Measurements from ENCODE around the gene ROR1.
A peak's percentile ranks its signal among the peaks of the same experiment; 100 is the strongest.

The ROR1 gene

DNA sequence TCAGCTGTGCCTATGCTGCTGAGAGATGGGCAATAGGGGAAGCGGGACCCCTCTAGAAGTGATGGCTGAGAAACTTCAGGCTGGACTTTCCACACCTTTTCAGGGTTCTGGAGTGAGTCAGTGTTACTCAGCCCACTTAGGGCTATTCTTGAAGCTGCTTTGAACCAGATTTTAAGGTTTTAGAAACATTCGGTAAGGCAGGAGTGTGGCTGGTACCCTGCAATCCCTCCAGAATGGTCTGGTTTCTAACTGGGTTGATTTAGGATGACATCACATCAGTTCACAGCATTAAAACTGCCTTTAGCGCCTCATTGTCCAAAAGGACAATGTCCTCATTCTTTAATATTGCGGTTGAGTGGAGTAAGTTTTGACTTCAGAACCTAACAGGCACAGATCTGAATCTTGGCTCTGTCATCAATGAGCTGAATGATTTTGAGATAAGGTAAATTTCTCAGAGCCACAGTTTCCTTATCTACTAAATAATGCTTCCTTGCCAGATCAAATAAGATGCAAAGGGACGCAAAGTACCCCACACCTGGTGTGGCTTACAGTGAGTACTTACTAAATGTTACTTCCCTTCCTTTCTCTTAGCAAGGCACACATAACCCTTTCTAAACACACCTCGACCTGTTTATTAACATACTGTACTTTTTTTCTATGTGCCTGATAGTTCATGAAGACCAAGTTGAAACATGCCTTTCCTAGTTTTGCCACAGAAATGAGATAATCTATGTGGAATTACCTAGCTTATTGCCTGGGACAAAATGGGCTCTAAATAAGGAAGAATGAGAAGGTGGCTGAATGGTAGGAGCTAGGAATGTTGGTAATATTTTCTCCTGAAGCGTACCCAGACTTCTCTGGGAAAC, 209.8 kb downstream of the ROR1 start:
- no peak for DNase-seq

- no peak for DNase-seq
Observed at GRCh38 chr1:63984257-63984929, 210.6 kb downstream of the ROR1 start.

DNA sequence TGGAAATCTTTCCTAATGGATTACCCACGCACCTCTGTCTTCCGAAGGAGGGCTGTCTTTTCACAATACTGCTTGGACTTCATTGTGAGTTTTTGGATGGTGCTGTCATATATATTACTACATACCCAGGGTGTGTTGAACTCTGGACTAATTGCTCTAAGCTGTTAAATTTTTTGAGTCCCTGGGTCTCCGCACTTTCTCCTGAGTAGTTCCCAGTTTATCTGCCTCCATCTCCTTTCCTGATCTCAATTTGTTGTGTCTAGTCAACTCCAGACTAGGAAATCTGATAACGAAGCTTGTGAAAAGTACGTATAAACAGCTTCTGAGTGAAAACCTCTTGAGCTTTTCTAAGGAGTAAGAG, 211.1 kb downstream of the ROR1 start:
- DNase-seq = no peak

- no peak for DNase-seq
Observed at GRCh38 chr1:63987014-63987627, 213.3 kb downstream of the ROR1 start.

DNA sequence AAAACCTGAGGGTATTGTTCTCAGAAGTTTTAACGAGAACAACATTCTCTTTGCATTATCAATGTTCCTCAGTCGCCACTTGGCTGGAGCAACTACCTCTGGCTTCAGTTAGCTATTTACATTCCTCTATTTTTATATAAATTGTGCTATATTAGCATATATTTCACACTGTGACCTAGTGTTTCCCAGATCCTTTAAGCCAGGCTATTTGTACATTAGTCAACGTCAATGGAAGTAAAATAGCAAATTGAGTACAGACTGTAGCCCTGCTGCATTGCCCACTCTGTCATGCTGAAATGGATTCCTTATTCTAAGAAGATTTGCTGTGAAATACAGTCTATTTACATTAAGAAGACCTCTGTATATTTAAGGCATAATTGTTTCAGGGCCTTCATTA, 213.8 kb downstream of the ROR1 start:
- DNase-seq = no peak

GRCh38 chr1:63988941-63989340, 215.1 kb downstream of the ROR1 start:
- DNase-seq = no peak

DNA sequence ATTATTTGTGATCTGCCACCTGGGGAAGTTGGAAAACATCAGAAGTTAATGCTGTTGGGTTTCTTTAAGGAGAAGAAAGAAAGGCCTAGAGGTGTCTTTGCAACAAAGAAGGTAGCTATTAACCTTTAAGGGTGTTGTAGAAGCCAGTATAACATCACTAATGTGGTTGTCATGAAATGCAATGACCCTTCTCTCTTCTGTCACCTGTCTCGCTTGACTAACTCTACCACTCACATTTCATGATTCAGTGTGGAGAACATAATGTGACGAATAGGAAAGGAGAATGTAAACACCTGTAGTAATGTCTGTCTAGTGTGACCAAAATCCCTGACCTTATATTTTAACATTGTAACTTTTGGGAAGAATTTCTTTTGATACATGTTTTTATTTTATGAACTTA, 217.9 kb downstream of the ROR1 start:
- DNase-seq = no peak

DNA sequence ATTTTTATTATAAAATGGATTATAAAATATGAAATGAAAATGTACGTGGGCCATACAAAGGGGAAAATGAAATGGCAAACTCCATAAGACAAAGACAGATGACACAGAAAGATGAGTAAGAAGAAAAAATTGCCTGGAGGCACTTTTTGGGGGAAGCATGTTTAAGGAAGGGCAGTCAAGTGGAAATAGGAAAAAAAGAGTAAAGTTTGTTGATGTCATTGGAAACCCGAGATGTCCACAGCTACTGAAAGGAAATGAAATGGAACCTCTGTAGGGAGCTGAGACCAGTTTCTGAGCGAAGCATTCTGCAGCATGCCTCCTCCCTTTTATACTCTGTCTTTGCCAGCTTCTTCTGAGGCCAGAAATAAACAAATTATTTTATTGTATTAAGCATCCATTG, 226.2 kb downstream of the ROR1 start:
- DNase-seq = peak; percentile 16

DNA sequence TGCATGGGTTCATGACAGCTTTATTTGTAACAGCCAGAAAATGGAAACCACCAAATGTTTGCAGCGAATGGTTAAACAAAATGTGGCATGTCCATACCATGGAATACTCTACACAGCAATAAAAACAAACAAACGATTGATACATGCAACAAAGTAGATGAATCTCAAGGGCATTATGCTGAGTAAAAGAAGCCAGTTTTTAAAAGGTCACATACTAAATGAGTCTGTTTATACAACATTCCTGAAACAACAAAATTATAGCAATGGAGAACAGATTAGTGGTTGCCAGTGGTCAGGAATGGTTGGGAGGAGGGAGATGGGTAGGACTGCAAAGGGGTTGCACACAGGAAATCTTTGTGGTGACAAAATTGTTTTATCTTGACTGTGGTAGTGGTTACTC, 227.2 kb downstream of the ROR1 start:
- DNase-seq = no peak

DNA sequence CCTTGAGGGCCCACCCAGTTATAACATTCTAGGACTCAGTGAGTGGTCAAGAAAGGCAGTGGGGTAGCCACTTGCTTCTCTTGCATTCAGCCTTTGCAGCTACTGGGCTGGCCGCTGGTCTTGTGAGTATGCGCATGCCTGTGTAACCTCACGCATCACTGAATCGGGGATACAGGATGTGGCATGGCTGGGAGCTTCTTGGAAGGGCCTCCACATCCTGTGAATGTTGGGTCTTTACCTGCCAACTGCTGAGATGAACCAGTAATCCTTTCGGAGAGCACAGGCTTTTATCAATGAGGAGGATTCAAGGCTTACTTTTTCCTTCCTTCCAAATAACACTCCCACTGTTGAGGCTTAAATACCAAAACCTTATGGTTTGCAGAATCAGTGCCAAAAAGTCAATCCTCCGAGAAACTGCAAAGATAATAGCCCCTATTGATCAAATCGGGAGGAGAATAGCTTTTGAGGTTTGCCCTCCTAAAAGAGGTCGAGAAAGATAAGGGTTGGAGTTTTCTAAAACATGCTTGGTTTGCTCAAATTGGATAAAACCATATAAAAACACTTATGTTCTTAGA, 230.7 kb downstream of the ROR1 start:
- no peak for DNase-seq

DNA sequence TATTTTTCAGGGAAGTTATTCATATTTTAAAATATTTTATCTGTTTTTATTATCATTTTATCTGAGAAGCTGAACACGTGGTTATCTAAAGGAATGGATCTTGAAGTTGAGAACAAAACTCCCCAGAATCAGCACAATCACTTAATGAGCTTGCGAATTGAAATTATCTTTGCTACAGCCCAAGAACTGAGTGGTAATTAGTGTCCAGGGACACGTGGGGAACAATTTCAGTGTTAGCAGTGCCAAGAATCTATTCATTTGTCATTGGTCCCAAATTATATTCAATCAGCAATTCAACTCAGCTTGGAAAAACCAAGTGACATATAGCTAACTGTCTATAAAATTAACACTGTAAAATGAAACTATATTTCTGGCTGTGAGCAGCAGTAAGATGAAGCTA, 232.0 kb downstream of the ROR1 start:
- no peak for DNase-seq

GRCh38 chr1:64006276-64007051, 232.6 kb downstream of the ROR1 start:
- no peak for DNase-seq

DNA sequence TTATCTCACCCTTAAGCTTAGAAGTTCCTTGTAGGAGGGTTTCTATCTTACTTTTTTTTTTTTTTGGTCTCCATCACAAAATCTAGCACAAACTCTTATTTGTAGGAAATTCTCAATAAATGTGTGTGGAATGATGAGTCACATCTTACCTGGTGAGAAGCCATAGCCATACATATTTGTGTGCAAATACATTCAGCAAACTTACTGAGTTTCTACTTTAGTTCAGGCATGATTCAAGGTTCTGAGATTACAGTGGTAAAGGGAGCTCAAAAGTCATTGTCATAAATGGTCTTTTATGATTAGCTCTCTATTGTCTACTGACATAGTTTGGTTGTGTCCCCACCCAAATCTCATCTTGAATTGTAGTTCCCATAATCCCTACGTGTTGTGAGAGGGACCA, 236.5 kb downstream of the ROR1 start:
- no peak for DNase-seq

- DNase-seq = no peak
Observed at GRCh38 chr1:64013395-64013794, 239.6 kb downstream of the ROR1 start.

DNA sequence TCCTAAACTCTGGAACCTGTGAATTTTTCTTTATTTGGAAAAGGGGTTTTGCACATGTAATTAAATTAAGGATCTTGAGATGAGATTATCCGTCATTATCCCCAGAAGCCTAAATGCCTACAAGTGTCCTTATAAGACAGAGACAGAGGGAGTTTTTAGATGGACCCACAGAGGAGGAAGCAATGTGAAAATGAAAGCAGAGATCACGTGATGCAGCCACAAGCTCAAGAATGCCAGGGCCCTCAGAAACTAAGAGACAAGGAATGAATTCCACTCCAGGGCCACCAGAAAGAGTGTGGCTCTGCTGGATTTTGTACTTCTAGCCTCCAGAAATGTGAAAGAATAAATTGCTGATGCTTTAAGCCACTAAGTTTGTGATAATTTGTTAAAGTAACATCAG, 246.0 kb downstream of the ROR1 start:
- no peak for DNase-seq

DNA sequence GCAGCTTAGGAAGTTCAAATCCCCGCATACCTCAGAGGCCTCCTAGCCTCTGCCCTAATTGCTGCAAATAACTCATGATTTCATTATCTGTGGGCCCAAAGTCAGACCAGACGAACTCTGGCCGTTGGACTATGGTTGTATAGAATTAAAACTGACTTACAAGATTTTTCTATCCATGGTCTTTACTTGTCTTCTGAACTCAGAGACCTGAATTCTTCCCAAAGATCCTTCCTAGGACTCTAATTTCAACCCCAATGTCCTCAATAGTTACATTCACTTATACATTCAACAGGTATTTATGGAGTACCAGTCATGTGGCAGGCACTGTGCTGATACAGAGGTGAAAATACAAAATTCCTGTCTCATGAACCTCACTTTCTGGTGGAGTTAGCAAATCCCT, 247.2 kb downstream of the ROR1 start:
- DNase-seq = no peak

- DNase-seq = no peak
Observed at GRCh38 chr1:64025051-64025450, 251.2 kb downstream of the ROR1 start.

DNA sequence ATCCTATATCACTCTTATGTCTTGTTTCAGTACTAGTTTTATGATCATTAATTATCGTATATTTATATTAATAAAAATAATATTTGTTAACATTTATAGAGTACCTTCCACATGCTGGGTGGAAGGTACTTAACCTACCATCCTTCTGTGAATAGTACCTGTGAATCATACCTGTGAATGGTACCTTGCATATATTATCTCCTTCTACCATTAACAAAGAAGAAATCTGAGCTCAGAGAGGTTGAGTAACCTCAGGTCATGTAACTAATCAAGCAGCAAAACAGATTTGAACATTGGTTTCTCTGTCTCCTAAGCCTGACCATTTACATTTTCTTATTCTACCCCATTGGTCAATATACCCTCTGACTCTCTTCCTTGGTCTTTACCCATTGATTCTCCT, 255.2 kb downstream of the ROR1 start:
- DNase-seq = no peak

- no peak for DNase-seq
Observed at GRCh38 chr1:64030411-64030810, 256.6 kb downstream of the ROR1 start.

DNA sequence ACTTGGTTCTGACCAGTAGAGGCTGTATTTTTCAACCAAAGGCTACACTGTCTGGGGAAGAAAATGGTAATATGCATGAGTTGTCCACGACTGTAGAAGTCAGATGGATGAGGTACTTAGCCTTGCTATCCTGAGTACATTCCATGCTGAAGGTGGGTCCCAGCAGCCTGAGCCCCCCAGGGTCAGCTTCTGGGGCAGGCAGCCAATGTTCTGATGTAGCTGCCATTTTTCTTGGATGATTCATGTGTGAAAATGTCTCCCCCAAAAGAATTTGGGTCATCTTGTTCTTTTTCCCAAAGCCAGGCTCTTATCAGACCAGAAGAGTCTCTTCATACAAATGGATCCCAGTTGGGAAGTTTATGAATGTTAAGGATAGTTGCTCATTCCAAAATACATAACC, 257.4 kb downstream of the ROR1 start:
- no peak for DNase-seq

DNA sequence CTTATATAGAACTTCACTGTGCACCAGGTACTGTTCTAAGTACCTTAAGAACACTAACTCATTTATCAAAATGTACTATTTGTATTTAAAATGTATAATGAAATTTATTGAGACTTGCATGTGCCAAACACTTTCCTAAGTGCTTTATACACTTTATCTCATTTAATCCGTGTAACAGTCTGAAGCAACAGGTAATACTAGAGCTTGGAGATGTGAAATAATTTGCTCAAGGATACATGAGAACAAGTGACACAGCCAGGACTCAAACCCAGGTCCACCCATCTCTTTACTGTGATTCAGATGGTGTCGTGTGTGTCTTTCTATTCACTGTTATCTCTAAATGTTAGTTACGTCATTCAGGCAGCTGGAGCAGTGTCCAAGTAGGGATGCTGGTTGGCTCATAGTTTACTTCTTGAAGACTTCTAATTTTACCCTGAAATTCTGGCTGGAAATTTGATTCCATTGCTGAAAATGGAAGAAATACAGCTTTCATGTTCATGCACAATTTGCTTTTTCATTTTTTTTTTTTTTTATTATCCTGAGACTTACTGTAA, 259.9 kb downstream of the ROR1 start:
- DNase-seq = no peak

DNA sequence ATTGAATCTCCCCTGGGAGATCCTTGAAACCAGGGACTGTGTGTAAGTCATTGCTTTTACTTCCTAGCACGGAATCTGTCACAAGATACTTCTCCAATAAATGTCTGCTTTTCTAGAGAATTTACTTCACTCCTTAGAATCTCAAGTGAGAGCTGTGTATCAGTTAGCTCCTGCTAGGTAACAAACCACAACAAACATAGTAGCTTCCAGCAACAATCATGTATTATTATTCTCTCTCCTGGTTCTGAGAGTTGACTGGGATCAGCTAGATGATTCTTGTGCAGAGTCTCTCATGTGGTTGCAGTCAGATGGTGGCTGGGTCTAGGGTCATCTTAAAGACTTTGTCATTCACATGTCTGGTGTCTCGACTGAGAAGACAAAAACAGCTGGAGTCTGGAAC, 262.7 kb downstream of the ROR1 start:
- DNase-seq = no peak

- no peak for DNase-seq
Observed at GRCh38 chr1:64038119-64038518, 264.3 kb downstream of the ROR1 start.

All from NCI-H2171 (cell line).